H9 (cell line): ENCODE data around the gene RPL35. TPM values are rescaled to one million over a fixed set of nuclear protein-coding genes. Genes with fewer than 3 reads are reported as not detected.

Source experiments
- DNase-seq: peaks from one replicate; pipeline ENCODE4 v3.0.0-alpha.2; 2017
- H2AFZ ChIP-seq: one replicate; pipeline ENCODE4 v1.6.1; 2013; ENCODE audit warnings: mild to moderate bottlenecking, low read length, control low read depth, moderate library complexity
- H2AK5ac ChIP-seq: 2 replicates; pipeline ENCODE4 v1.6.1; 2013; ENCODE audit warnings: low read length, control low read depth, mixed read lengths; ENCODE audit not compliant: insufficient read length
- H2BK120ac ChIP-seq: one replicate; pipeline ENCODE4 v1.6.1; 2013; ENCODE audit warnings: low read depth, mild to moderate bottlenecking, low read length, control low read depth, inconsistent platforms; ENCODE audit not compliant: poor library complexity, severe bottlenecking
- H2BK12ac ChIP-seq: 2 replicates; pipeline ENCODE4 v1.6.1; 2013; ENCODE audit warnings: low read length, control low read depth, mixed read lengths, low read depth; ENCODE audit not compliant: insufficient read length
- H2BK15ac ChIP-seq: 2 replicates; pipeline ENCODE4 v1.6.1; 2013; ENCODE audit warnings: low read depth, low read length, control low read depth
- H2BK20ac ChIP-seq: one replicate; pipeline ENCODE4 v1.6.1; 2013; ENCODE audit warnings: low read depth, mild to moderate bottlenecking, low read length, control low read depth, inconsistent platforms; ENCODE audit not compliant: poor library complexity, severe bottlenecking
- H2BK5ac ChIP-seq: 2 replicates; pipeline ENCODE4 v1.6.1; 2013; ENCODE audit warnings: low read length, control low read depth, mixed read lengths; ENCODE audit not compliant: insufficient read length
- H3K14ac ChIP-seq: 2 replicates; pipeline ENCODE4 v1.6.1; 2013; ENCODE audit warnings: low read length, control low read depth; ENCODE audit not compliant: insufficient read depth
- H3K18ac ChIP-seq: 2 replicates; pipeline ENCODE4 v1.6.1; 2013; ENCODE audit warnings: low read depth, mild to moderate bottlenecking, mixed read lengths, low read length, control low read depth; ENCODE audit not compliant: insufficient read length
- H3K23ac ChIP-seq: 2 replicates; pipeline ENCODE4 v1.6.1; 2013; ENCODE audit warnings: low read length, control low read depth, mixed read lengths, low read depth; ENCODE audit not compliant: insufficient read length
- H3K23me2 ChIP-seq: 2 replicates; pipeline ENCODE4 v1.6.1; 2013; ENCODE audit warnings: low read depth, mild to moderate bottlenecking, mixed read lengths, low read length, control low read depth; ENCODE audit not compliant: insufficient read length, poor library complexity, severe bottlenecking
- H3K27ac ChIP-seq: 2 replicates; pipeline ENCODE4 v1.5.1; 2013; ENCODE audit warnings: low read length, control low read depth, mixed read lengths, low read depth; ENCODE audit not compliant: insufficient read length
- H3K27me3 ChIP-seq: 2 replicates; pipeline ENCODE4 v1.6.1; 2013; ENCODE audit warnings: low read length, control low read depth, inconsistent platforms; ENCODE audit not compliant: insufficient read depth
- H3K4ac ChIP-seq: 2 replicates; pipeline ENCODE4 v1.6.1; 2013; ENCODE audit warnings: low read depth, mild to moderate bottlenecking, control low read depth, inconsistent platforms, low read length, moderate library complexity
- H3K4me1 ChIP-seq: 2 replicates; pipeline ENCODE4 v1.6.1; 2013; ENCODE audit warnings: low read length, control low read depth, inconsistent platforms; ENCODE audit not compliant: insufficient read depth
- H3K4me2 ChIP-seq: 2 replicates; pipeline ENCODE4 v1.6.1; 2013; ENCODE audit warnings: low read length, control low read depth, mixed read lengths; ENCODE audit not compliant: insufficient read length, insufficient read depth
- H3K56ac ChIP-seq: 2 replicates; pipeline ENCODE4 v1.6.1; 2013; ENCODE audit warnings: low read depth, mild to moderate bottlenecking, mixed read lengths, low read length, control low read depth; ENCODE audit not compliant: insufficient read length
- H3K79me1 ChIP-seq: 2 replicates; pipeline ENCODE4 v1.6.1; 2013; ENCODE audit warnings: low read depth, mild to moderate bottlenecking, moderate library complexity, low read length, control low read depth, inconsistent platforms; ENCODE audit not compliant: insufficient read depth, poor library complexity, severe bottlenecking
- H3K79me2 ChIP-seq: 2 replicates; pipeline ENCODE4 v1.6.1; 2013; ENCODE audit warnings: low read length, control low read depth, inconsistent platforms; ENCODE audit not compliant: insufficient read depth
- H3K9ac ChIP-seq: 2 replicates; pipeline ENCODE4 v1.6.1; 2013; ENCODE audit warnings: low read length, control low read depth, mixed read lengths; ENCODE audit not compliant: insufficient read length; ENCODE audit errors: extremely low read depth
- H3K9me3 ChIP-seq: one replicate; pipeline ENCODE4 v1.6.1; 2013; ENCODE audit warnings: low read depth, low read length, inconsistent platforms; ENCODE audit not compliant: control insufficient read depth
- H3T11ph ChIP-seq: one replicate; pipeline ENCODE4 v1.6.1; 2013; ENCODE audit warnings: mild to moderate bottlenecking, low read length, control low read depth, inconsistent platforms
- H4K20me1 ChIP-seq: one replicate; pipeline ENCODE4 v1.6.1; 2013; ENCODE audit not compliant: control insufficient read depth, insufficient read length, insufficient read depth
- H4K5ac ChIP-seq: 2 replicates; pipeline ENCODE4 v1.6.1; 2013; ENCODE audit warnings: low read depth, mild to moderate bottlenecking, mixed read lengths, low read length, control low read depth; ENCODE audit not compliant: insufficient read length
- H4K8ac ChIP-seq: replicated peaks from 2 replicates; pipeline ENCODE4 v1.6.1; 2013; ENCODE audit warnings: low read length, control low read depth, mixed read lengths, low read depth; ENCODE audit not compliant: insufficient read length
- H4K91ac ChIP-seq: 2 replicates; pipeline ENCODE4 v1.6.1; 2013; ENCODE audit warnings: low read depth, mild to moderate bottlenecking, moderate library complexity, mixed read lengths, low read length, control low read depth; ENCODE audit not compliant: insufficient read length
- H3K27ac Mint-ChIP-seq, 3 experiments: 2 replicates in 2 of 3; 3 replicates in 1 of 3; pipeline ENCODE4 v1.8.0; 2020 to 2021; ENCODE audit warnings: mixed read lengths in 3 of 3, mild to moderate bottlenecking in 1 of 3, moderate library complexity in 1 of 3
- H3K27me3 Mint-ChIP-seq: 2 replicates; pipeline ENCODE4 v1.8.0; 2021; ENCODE audit warnings: low read depth, mild to moderate bottlenecking, moderate library complexity, mixed read lengths
- H3K36me3 Mint-ChIP-seq, 3 experiments: 2 replicates in 2 of 3; 3 replicates in 1 of 3; pipeline ENCODE4 v1.8.0; 2020 to 2021; ENCODE audit warnings: low read depth in 3 of 3, mixed read lengths in 3 of 3; ENCODE audit not compliant: insufficient read depth in 1 of 3
- H3K4me1 Mint-ChIP-seq, 2 experiments: 2 replicates each; pipeline ENCODE4 v1.8.0; 2020; ENCODE audit warnings: mixed read lengths in 2 of 2
- H3K4me3 Mint-ChIP-seq, 2 experiments: 2 replicates in 1 of 2; 3 replicates in 1 of 2; pipeline ENCODE4 v1.8.0; 2020 to 2021; ENCODE audit warnings: mild to moderate bottlenecking in 2 of 2, mixed read lengths in 2 of 2, moderate library complexity in 1 of 2
- H3K9me3 Mint-ChIP-seq, 2 experiments: 2 replicates in 1 of 2; 3 replicates in 1 of 2; pipeline ENCODE4 v1.8.0; 2020; ENCODE audit warnings: mild to moderate bottlenecking in 2 of 2, mixed read lengths in 2 of 2, moderate library complexity in 1 of 2
- WGBS: extraction: QIAGEN DNeasy Blood & Tissue Kit; methylation state at CpG from one replicate; pipeline ENCODE4 v1.1.7; 2013; ENCODE audit warnings: missing lambda C conversion rate, low lambda C conversion rate, mixed read lengths; ENCODE audit not compliant: insufficient read length; ENCODE audit errors: extremely low coverage; 5-methylcytosine and 5-hydroxymethylcytosine counted together
- total RNA-seq: library from RNA; stranded (reverse); gene quantifications from 2 replicates; pipeline ENCODE4 v1.2.1, GENCODE V29; 2021
- TF ChIP-seq, protein P1 (sequence below): fragments of 200-600 bp; sonication (generic); conservative IDR thresholded peaks from 3 replicates; pipeline ENCODE4 v1.8.0; 2021; ENCODE audit warnings: antibody characterized with exemption, mild to moderate bottlenecking

Gene RPL35
- total RNA-seq, 1 experiment from 2014 or later, result 1,840 TPM

DNA sequence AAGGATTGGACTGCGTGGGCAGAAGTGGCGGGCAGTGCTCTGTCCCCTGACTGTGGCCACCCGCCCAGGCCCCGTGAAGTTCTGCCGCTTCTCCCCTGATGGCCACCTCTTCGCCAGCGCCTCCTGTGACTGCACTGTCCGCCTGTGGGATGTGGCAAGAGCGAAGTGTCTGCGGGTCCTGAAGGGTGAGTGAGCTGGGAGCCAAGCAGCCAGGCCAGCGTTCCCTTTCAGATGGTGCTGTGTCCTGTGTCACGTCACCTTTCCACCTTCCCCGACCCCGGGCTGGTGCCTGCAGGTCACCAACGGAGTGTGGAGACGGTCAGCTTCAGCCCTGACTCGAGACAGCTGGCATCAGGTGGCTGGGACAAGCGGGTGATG is 6.2 kb downstream of the RPL35 start:
- Histone ChIP-seq H3K18ac (no peak overlapping the region), H3K27me3 (no peaks in the 10 kb centered on the region), H2AFZ (no peak overlapping the region), H3K4me2 (no peak overlapping the region), H3K23me2 (peaks cover 5% of the 10 kb centered on the region), H3K79me1 (peaks cover 4% of the 10 kb centered on the region), H3K56ac (no peak overlapping the region), H3K79me2 (peaks cover 10% of the 10 kb centered on the region; the same call in 1 of the 2 replicates), H3K4me1 (peaks cover 7% of the 10 kb centered on the region; the same call in 1 of the 2 replicates), H2BK15ac (no peak overlapping the region), H4K20me1 (no peaks in the 10 kb centered on the region), H2BK20ac (no peak overlapping the region), H2BK120ac (no peak overlapping the region), H3K9ac (no peak overlapping the region), H2AK5ac (no peak overlapping the region), H2BK5ac (no peak overlapping the region), H3K14ac (no peak overlapping the region), H2BK12ac (no peak overlapping the region), H4K91ac (no peak overlapping the region), H3K4ac (no peak overlapping the region), H4K5ac (no peak overlapping the region), H3K23ac (no peak overlapping the region), H3K27ac (no peak overlapping the region), H3T11ph (no peak overlapping the region), H3K9me3 (no peaks in the 10 kb centered on the region), H4K8ac (no peak overlapping the region)
- no CpG with 5 or more reads among the region's 18 CpGs for WGBS
- TF ChIP-seq, protein P1, sequence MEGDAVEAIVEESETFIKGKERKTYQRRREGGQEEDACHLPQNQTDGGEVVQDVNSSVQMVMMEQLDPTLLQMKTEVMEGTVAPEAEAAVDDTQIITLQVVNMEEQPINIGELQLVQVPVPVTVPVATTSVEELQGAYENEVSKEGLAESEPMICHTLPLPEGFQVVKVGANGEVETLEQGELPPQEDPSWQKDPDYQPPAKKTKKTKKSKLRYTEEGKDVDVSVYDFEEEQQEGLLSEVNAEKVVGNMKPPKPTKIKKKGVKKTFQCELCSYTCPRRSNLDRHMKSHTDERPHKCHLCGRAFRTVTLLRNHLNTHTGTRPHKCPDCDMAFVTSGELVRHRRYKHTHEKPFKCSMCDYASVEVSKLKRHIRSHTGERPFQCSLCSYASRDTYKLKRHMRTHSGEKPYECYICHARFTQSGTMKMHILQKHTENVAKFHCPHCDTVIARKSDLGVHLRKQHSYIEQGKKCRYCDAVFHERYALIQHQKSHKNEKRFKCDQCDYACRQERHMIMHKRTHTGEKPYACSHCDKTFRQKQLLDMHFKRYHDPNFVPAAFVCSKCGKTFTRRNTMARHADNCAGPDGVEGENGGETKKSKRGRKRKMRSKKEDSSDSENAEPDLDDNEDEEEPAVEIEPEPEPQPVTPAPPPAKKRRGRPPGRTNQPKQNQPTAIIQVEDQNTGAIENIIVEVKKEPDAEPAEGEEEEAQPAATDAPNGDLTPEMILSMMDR, result no peak
- Mint-ChIP-seq H3K4me1 (peaks cover 17 to 27% of the 10 kb centered on the region in 2 experiments), H3K36me3 (peaks cover 34 to 40% (median 35%) of the 10 kb centered on the region in 3 experiments), H3K27ac (peak overlapping the region in 2 of 3 experiments; percentile 48 to 84; a peak in 3 of 7 replicates), H3K27me3 (no peaks in the 10 kb centered on the region; the same call in 1 of the 2 replicates), H3K9me3 (no peaks in the 10 kb centered on the region), H3K4me3 (no peak overlapping the region)
- no peak for DNase-seq
